Measurements from ENCODE around the gene MYH7B.

Gene MYH7B

DNA sequence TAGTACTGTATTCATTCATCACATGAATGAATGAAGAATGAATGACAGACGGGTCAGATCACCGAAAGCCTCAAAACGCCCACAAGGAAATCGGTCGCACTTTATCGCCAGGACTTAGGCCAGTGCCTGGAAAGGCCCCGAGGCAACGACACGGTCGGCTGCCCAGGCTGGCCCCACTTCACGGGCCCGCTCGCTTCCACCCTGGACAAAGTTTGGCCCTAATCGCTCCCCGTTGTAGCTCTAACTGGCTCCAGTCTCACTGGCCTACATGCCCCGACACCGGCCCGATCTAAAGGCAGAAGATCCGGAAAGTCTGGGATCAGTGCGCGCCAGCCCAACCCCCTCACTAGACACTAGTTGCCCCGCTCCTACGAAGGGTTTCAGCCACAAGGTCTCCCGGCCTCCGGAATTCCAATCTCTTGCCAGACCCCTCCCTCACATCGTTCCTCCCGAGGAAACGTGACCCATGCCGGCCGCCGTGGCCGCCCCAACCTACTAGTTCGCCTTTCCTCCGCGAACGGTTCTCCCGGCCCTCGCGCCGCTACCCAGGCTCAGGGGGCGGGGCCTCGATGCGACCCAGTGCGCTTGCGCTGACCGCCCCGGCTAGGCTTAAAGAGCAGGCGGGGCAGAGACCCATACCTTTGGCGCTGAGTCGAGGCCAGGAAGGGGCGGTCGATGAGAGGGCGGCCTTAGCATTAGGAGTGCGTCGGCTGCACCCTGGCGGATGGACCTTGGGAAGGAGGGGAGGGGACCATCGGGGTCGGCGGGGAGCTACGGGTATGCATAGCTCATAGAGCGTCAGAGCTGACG, at the start of gene MYH7B, which contains the start of gene GSS:
Gene MYH7B (plus strand): TSS at position 638 of the 810 bp plus-strand sequence. CDS start 22,138 bp downstream, outside the sequence.
Gene GSS (minus strand): TSS at position 576 of the 810 bp plus-strand sequence. CDS start 3,954 bp downstream, outside the sequence.
- DNase-seq: peak; percentile 98

DNA sequence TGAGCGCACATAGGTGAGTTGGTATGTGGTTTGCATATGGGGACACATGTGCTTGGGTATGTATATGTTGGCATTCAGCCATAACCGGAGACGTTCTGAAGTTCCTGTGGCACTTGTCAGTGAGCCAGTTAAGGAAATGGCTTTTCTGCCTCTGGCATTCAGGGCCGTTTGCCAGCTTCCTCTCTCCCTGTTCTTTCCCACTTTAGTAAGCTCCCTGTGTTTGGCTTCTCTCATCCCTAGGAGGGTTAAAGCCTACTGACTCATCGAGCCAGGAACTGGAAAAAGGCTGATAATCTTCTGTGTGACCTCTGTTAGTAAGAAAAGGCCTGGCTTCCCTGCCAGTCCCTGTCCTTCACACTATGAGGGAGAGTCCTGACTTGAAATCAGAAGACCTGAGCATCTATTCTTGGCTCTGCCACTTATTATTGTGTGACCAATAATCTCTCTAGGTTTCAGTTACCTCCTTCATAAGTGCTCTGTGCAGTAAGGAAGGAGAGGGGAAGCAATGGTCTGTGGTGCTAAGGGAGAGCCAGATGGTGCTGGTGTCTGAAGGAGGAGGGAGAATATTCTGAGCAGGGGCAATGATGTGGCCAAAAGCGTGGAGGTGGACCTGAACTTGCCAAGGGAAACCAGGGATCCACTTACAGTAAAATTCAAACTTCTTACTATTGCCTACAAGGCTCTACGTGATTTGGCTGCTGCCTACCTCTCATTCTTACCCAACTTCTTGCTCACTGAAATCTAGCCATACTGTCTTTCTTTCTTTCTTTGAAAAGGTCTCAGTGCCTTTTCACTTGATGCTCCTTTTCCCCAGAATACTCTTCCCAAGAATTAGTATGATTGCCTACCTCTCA, 47.8 kb upstream of the MYH7B start:
- DNase-seq: no peak

DNA sequence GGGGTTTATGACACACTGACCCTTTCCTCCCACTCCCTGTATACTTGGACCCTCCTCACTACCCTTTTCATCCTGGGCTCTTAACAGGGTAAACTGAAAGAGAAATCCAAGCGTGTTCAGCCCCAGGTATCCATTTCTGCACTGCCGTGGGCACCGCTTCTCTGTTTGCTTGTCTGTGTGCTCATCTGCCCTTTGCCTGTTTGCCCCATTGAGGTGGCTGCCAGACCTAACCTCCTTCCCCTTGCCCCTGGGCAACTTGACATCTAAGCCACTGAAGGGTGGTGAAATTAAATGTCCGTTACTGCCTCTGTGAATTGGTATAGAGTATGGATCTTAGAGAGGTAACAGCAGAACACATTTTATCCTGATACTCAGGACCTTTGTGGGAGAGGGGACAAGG, 40.5 kb upstream of the MYH7B start:
- no peak for DNase-seq

DNA sequence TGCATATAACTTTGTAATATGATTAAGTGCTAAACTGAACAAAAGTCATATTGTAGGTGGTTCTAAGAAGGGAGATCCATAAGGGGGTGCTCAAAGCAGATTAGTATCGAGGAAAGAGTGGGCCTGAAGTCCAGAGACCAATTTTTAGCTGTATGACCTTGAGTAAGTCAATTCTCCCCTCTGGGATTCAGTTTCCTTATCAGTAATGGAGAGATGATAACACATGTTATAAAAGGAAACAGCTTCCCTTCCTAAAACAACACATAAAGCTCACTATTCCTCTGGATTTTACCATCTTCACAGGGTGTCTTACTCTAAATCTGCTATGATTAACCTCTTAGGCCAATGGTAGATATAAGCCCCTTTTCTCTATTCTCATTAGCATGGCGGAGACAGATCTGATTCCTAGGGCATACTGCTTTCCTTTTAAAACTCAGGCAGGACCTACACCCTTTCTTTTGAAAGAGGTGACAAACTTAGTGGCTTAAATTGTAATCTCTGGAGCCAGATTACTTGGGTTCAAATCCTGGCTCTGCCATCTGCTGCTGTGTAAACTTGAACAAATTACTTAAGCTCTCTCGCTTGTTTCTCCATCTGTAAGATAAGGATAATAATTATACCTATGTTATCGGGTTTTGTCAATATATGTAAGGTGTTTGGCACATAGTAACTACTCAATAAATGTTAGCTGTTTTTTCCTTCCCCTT, 39.8 kb upstream of the MYH7B start:
- DNase-seq: no peak

DNA sequence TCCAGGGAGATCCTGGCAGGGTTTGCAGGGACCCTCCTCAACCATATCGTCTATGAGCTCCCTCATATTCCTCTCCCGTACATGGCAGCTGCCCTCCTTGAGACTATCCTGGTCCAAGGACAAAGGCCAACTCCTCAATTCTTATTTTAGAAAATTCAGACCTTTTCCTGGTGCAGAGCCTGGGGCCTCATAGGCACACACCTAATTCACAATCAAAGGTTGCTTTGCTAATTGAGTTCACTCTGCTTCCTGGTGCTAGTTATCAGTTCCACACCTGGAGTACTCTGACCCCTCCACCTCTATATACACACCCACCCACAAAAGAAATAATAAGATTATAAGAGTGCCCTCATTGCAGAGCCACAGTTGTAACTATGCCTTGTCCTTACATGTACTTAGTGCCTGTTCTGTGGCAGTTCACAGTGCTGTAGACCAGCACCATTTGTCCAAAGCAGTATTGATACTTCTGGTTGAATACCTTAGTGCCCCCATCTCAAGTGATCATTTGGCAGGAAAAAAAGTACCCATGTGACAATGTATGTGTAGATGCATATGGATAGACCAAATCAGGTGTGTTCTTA, 38.8 kb upstream of the MYH7B start:
- DNase-seq: no peak

DNA sequence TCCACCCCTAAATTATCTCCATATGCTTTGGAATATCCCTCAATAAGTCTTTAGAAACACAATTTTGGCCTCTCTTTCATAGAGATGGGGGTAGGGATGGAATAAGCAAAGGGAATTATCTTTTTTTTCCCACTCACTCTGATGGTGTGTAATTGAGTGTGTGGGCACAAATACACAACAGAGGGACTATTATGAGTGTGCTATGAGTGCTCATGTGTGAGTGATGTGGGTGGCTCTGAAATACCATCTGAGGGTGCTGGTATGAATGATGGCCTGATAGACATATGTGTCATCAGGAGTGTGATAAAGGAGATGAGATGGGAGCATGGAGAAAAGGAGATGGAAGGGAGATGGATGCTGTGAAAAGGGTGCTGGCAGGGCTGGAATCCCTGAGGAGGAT, 35.6 kb upstream of the MYH7B start:
- peak; percentile 28 for DNase-seq

DNA sequence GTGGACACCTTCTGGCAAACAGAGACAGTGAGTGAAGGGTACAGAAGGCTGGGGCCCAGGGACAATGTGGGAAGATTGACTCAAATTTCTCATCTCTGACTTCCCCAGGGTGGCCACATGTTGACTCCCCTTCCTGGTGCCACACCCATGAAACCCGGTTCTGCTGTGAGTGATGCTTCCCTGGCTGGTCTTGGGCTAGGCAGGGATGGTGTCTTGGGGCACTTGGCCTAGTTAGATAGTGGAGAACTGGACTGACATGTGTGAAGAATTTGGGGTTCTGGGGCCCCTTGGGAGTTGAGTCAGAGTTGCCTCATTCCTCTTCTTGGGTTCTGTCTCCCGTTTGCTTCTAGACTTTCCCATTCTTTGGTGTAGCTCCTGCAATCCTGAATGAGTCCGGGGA, 34.2 kb upstream of the MYH7B start:
- DNase-seq: peak; percentile 36

DNA sequence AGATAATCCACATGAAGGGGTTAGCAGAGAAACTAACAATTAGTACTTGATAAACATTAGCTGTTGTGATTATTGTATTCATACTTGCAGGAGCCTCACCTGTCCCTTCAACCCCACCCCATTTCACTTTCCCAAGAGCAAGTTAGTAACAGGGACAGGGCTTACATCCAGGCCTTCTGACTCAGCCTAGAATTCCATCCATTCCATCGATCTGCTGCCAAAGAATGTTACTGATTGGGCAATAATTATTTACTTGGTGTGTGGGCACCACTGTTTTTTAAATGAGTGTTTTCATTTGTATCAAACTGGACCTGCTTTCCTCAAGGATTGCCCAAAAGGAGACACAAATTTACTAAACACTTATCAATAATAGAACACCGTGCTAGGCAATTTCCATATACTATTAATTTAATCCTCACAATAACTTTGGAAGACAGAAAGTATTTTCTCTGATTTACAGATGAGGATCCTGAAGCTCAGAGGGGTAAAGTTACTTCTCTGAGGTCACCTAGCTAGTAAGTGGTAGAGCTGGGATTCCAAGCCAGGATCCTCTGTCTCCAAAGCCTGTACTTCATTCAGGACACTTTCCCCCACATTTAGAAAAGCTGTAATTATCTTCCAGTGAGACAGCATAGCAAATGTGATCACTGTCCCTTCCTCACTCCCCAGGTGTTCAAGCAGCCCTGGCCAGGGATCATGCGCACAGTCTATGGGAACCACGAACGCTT, 32.9 kb upstream of the MYH7B start:
- no peak for DNase-seq

DNA sequence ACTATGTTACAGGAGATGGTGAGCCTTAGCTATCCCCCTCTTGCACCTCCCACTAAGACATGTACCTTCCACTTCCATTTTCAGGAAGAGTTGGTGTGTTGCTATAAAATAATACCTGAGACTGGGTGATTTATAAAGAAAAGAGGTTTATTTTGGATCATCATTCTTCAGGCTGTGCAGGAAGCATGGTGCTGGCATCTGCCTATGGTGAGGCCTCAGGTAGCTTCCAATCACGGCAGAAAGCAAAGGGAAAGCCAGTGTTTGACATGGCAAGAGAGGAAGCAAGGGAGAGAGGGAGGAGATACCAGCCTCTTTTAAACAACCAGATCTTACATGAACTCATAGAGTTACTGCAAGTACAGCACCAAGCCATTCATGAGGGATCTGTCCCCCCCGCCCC, 32.3 kb upstream of the MYH7B start:
- DNase-seq: no peak

DNA sequence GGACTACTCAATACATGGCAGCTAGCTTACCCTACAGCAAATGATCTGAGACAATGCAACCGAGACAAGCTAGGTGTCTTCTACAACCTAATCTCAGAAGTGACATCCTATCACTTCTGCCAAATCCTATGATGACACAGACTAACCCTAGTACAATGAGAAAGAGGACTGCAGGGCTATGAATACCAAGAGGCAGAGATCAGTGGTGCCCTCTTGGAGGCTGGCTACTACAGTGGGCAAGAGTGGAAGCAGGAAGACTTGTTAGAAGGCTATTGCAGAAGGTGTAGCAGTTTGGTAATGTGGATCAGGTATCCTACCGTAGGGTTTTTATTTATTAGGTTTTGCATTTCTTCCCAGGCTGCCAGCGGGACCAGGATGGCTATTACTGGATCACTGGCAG, 30.3 kb upstream of the MYH7B start:
- no peak for DNase-seq

DNA sequence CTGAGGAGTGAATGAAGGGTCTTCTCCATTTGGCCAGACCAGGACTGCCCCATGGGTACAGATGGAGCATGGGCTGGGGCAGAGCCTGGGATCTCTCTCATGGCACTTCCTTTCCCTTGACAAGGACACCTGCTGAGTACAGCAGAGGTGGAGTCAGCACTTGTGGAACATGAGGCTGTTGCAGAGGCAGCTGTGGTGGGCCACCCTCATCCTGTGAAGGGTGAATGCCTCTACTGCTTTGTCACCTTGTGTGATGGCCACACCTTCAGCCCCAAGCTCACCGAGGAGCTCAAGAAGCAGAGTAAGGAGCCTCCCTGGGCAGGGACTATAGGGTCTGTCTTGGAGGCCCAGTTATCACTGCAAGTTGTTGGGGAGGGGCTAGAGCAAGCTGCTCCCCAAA, 29.7 kb upstream of the MYH7B start:
- DNase-seq: no peak

DNA sequence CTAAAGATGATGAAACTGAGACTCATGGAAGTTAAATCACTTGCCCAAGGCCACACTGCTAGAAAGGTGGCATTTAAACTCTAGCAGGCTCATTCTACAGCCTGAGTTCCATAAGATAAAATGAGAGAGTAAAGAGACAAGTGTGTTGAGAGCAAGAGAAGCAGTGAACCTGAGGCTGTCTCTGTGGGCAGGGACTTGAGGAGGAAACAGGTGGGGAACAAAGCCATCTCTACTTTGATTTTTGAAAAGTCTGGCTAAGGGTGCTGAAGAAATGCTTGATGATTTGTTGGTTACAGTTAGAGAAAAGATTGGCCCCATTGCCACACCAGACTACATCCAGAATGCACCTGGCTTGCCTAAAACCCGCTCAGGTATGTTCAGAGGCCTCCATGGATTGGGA, 29.1 kb upstream of the MYH7B start:
- DNase-seq: no peak

DNA sequence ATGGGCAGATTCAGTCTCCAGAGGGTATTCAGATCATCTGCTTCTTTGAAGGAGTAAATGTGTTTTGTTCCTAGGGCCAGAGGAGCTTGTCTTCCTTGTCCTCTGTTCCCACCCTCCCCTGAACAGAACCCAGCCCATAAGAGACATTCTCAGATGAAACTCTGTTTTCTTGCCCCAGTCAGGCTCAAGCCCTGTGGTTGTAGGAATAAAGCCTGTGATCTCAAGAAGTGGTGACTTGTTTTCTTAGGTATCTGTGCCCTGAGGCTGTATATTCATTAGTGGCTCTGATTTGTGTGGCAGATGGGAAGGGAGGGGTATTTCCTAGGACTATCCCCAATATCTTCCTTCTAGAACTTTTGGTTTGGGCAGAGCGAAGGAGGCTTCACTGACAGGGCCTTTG, 27.9 kb upstream of the MYH7B start:
- DNase-seq: no peak

DNA sequence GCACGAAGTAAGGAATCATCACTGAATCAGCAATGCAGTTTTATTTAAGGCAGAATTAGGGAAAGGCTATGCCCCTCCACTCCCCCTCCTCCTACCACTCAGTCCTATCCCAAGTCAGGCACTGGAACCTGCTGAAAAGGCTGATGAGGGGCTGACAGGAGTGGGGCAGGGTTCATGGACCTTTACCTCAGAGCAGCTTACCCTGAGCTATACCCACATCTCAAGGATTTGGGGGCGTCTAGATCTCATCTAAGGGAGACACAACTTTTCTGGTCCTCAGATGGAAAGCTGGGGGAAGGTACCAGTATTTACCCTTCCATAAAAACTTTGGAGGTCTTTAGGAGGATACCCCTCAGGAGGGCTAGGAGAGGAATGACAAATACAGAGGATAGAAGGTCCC, 27.3 kb upstream of the MYH7B start:
- no peak for DNase-seq

DNA sequence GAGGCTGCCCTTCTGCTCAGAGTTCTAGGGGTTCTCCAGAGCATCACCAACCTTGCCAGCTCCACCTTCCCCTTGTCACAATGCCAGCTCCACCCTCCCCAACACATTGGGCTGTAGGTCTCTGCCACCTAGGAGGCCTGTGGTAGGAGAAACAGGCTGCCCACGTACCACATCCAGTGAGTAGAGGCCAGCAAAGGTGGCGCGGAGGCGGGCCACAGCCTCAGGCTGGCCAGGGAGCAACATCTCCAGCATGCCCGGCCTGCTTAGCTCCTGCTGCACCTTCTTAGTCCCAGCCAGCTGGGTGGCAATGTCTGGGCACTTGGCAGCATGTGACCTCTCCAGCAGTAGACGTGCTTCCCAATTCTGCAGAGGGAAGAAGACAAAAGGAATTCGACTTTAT, 23.9 kb upstream of the MYH7B start:
- no peak for DNase-seq

DNA sequence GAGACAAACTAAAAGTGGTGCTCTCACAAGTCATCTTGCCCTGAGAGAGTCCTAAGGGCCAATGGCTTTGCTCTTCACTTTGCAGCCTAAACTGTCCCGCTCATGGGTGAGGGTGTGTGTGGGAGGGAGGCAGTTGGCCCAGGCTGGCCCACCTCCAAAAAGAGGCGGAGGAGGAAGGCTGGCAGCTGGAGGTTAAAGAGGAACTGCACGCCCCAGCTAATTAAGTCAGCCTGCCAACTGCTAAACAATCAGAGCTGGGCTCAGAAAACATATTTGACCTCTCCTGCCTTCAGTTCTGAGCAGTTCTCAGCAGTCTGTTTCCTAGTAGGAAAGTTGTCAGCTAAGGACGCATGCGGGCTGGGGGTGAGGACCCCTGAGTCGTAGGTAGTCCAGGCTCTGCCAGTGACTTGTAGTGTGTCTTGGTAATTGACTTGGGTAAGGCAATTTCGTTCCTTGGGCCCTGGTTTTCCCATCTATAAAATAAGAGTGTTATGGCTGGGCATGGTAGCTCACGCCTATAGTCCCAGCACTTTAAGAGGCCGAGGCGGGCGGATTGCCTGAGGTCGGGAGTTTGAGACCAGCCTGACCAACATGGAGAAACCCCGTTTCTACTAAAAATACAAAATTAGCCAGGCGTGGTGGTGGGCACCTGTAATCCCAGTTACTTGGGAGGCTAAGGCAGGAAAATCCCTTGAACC, 17.1 kb upstream of the MYH7B start:
- DNase-seq: no peak

DNA sequence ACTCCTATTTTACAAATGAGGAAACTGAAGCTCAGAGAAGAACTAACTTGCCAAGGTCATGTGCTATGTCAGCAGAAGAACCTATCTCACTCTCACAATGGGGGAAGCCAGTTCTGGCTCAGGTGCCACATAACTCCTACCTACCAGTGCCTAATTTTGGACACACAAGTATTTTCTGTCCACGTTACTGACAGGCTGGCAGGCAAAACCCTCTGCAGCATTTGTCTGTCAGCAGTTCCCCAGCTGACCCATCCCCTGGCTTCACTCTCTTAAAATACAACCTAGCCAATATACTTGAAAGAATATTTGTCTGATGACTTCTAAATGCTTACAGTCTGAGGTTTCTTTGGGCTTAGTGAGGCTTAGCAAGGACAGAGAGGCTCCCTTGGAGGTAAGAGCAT, 15.6 kb upstream of the MYH7B start:
- no peak for DNase-seq

DNA sequence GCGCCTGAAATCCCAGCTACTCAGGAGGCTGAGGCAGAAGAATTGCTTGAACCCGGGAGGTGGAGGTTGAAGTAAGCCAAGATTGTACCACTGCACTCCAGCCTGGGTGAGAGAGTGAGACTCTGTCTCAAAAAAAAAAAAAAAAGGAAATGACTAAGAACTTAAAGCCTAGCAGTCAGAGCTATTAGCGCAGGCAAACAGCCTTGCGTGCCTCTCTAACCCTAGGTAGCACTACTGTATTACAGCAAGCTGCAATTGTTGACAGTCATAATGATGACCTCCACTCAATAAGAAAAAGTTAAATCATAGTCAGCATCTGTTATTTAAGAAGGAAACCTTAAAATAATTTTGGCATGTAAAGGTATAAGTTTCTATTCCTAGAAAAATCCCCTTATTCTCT, 14.4 kb upstream of the MYH7B start:
- peak; percentile 21 for DNase-seq

DNA sequence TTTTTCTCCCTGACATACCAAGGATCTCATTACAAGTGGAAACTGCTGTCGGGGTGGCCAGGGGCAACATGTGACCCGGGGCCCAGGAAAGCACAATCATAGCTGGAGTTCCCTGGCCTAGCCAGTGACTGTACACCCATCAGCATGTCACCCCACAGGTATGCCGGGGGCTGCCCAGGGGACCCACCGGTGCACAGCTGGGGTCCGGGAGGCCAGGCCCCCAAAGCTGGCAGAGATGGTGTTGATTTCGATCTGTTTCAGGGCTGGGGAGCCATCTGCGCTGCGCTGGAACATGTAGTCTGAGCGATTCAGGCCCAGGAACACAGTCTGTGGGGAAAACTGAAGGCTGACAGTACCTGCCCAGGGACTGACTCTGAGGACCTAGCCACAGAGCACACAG, 13.4 kb upstream of the MYH7B start:
- DNase-seq: no peak

DNA sequence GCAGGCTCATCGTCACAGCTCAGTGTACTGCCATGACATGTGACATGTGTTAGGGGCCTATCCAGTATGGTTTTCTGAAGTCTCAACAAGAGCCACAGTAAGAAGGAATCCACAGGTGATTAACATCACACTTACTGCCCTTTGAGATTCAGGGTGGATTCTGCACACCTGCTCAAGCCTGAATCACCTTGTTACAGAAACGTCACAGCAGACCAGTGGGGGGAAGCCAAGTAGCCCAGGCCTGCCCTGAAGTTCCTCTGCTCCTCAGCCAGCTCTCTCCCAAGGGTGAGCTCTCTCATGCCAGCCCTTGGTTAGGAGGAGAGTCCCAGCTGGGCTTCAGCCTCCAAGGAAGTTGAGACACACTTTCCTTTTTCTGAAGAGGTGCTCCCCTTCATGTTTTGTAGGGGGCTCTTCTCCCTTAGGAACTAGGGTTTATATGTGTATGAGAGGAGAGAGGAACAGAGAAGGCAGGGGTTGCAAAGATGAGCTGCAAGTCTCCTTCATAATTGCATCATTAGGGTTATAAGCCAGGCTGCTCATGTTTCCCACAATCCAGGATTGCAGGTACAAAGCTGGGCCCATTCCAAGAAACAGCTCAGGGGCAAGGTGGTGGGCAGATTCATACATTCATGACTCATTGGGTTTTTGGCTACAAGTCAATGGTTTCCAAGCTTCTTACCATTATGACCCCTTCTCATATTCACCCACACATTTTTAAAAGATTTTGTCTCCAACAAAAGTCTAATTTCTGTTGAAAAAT, 11.7 kb upstream of the MYH7B start:
- DNase-seq: no peak
